H9 (cell line): Measurements from ENCODE around the gene PPAN. TPM values are rescaled to one million over a fixed set of nuclear protein-coding genes. Genes with fewer than 3 reads are reported as not detected.

ENCODE experiments used
- DNase-seq: peaks from one replicate; pipeline ENCODE4 v3.0.0-alpha.2; 2017
- H2AFZ ChIP-seq: one replicate; pipeline ENCODE4 v1.6.1; 2013; ENCODE audit warnings: mild to moderate bottlenecking, low read length, control low read depth, moderate library complexity
- H2AK5ac ChIP-seq: 2 replicates; pipeline ENCODE4 v1.6.1; 2013; ENCODE audit warnings: low read length, control low read depth, mixed read lengths; ENCODE audit not compliant: insufficient read length
- H2BK120ac ChIP-seq: one replicate; pipeline ENCODE4 v1.6.1; 2013; ENCODE audit warnings: low read depth, mild to moderate bottlenecking, low read length, control low read depth, inconsistent platforms; ENCODE audit not compliant: poor library complexity, severe bottlenecking
- H2BK12ac ChIP-seq: 2 replicates; pipeline ENCODE4 v1.6.1; 2013; ENCODE audit warnings: low read length, control low read depth, mixed read lengths, low read depth; ENCODE audit not compliant: insufficient read length
- H2BK15ac ChIP-seq: 2 replicates; pipeline ENCODE4 v1.6.1; 2013; ENCODE audit warnings: low read depth, low read length, control low read depth
- H2BK20ac ChIP-seq: one replicate; pipeline ENCODE4 v1.6.1; 2013; ENCODE audit warnings: low read depth, mild to moderate bottlenecking, low read length, control low read depth, inconsistent platforms; ENCODE audit not compliant: poor library complexity, severe bottlenecking
- H2BK5ac ChIP-seq: 2 replicates; pipeline ENCODE4 v1.6.1; 2013; ENCODE audit warnings: low read length, control low read depth, mixed read lengths; ENCODE audit not compliant: insufficient read length
- H3K14ac ChIP-seq: 2 replicates; pipeline ENCODE4 v1.6.1; 2013; ENCODE audit warnings: low read length, control low read depth; ENCODE audit not compliant: insufficient read depth
- H3K18ac ChIP-seq: 2 replicates; pipeline ENCODE4 v1.6.1; 2013; ENCODE audit warnings: low read depth, mild to moderate bottlenecking, mixed read lengths, low read length, control low read depth; ENCODE audit not compliant: insufficient read length
- H3K23ac ChIP-seq: 2 replicates; pipeline ENCODE4 v1.6.1; 2013; ENCODE audit warnings: low read length, control low read depth, mixed read lengths, low read depth; ENCODE audit not compliant: insufficient read length
- H3K23me2 ChIP-seq: 2 replicates; pipeline ENCODE4 v1.6.1; 2013; ENCODE audit warnings: low read depth, mild to moderate bottlenecking, mixed read lengths, low read length, control low read depth; ENCODE audit not compliant: insufficient read length, poor library complexity, severe bottlenecking
- H3K27ac ChIP-seq: 2 replicates; pipeline ENCODE4 v1.5.1; 2013; ENCODE audit warnings: low read length, control low read depth, mixed read lengths, low read depth; ENCODE audit not compliant: insufficient read length
- H3K27me3 ChIP-seq: 2 replicates; pipeline ENCODE4 v1.6.1; 2013; ENCODE audit warnings: low read length, control low read depth, inconsistent platforms; ENCODE audit not compliant: insufficient read depth
- H3K4ac ChIP-seq: 2 replicates; pipeline ENCODE4 v1.6.1; 2013; ENCODE audit warnings: low read depth, mild to moderate bottlenecking, control low read depth, inconsistent platforms, low read length, moderate library complexity
- H3K4me1 ChIP-seq: 2 replicates; pipeline ENCODE4 v1.6.1; 2013; ENCODE audit warnings: low read length, control low read depth, inconsistent platforms; ENCODE audit not compliant: insufficient read depth
- H3K4me2 ChIP-seq: 2 replicates; pipeline ENCODE4 v1.6.1; 2013; ENCODE audit warnings: low read length, control low read depth, mixed read lengths; ENCODE audit not compliant: insufficient read length, insufficient read depth
- H3K56ac ChIP-seq: 2 replicates; pipeline ENCODE4 v1.6.1; 2013; ENCODE audit warnings: low read depth, mild to moderate bottlenecking, mixed read lengths, low read length, control low read depth; ENCODE audit not compliant: insufficient read length
- H3K79me1 ChIP-seq: 2 replicates; pipeline ENCODE4 v1.6.1; 2013; ENCODE audit warnings: low read depth, mild to moderate bottlenecking, moderate library complexity, low read length, control low read depth, inconsistent platforms; ENCODE audit not compliant: insufficient read depth, poor library complexity, severe bottlenecking
- H3K79me2 ChIP-seq: 2 replicates; pipeline ENCODE4 v1.6.1; 2013; ENCODE audit warnings: low read length, control low read depth, inconsistent platforms; ENCODE audit not compliant: insufficient read depth
- H3K9ac ChIP-seq: 2 replicates; pipeline ENCODE4 v1.6.1; 2013; ENCODE audit warnings: low read length, control low read depth, mixed read lengths; ENCODE audit not compliant: insufficient read length; ENCODE audit errors: extremely low read depth
- H3K9me3 ChIP-seq: one replicate; pipeline ENCODE4 v1.6.1; 2013; ENCODE audit warnings: low read depth, low read length, inconsistent platforms; ENCODE audit not compliant: control insufficient read depth
- H3T11ph ChIP-seq: one replicate; pipeline ENCODE4 v1.6.1; 2013; ENCODE audit warnings: mild to moderate bottlenecking, low read length, control low read depth, inconsistent platforms
- H4K20me1 ChIP-seq: one replicate; pipeline ENCODE4 v1.6.1; 2013; ENCODE audit not compliant: control insufficient read depth, insufficient read length, insufficient read depth
- H4K5ac ChIP-seq: 2 replicates; pipeline ENCODE4 v1.6.1; 2013; ENCODE audit warnings: low read depth, mild to moderate bottlenecking, mixed read lengths, low read length, control low read depth; ENCODE audit not compliant: insufficient read length
- H4K8ac ChIP-seq: replicated peaks from 2 replicates; pipeline ENCODE4 v1.6.1; 2013; ENCODE audit warnings: low read length, control low read depth, mixed read lengths, low read depth; ENCODE audit not compliant: insufficient read length
- H4K91ac ChIP-seq: 2 replicates; pipeline ENCODE4 v1.6.1; 2013; ENCODE audit warnings: low read depth, mild to moderate bottlenecking, moderate library complexity, mixed read lengths, low read length, control low read depth; ENCODE audit not compliant: insufficient read length
- H3K27ac Mint-ChIP-seq, 3 experiments: 2 replicates in 2 of 3; 3 replicates in 1 of 3; pipeline ENCODE4 v1.8.0; 2020 to 2021; ENCODE audit warnings: mixed read lengths in 3 of 3, mild to moderate bottlenecking in 1 of 3, moderate library complexity in 1 of 3
- H3K27me3 Mint-ChIP-seq: 2 replicates; pipeline ENCODE4 v1.8.0; 2021; ENCODE audit warnings: low read depth, mild to moderate bottlenecking, moderate library complexity, mixed read lengths
- H3K36me3 Mint-ChIP-seq, 3 experiments: 2 replicates in 2 of 3; 3 replicates in 1 of 3; pipeline ENCODE4 v1.8.0; 2020 to 2021; ENCODE audit warnings: low read depth in 3 of 3, mixed read lengths in 3 of 3; ENCODE audit not compliant: insufficient read depth in 1 of 3
- H3K4me1 Mint-ChIP-seq, 2 experiments: 2 replicates each; pipeline ENCODE4 v1.8.0; 2020; ENCODE audit warnings: mixed read lengths in 2 of 2
- H3K4me3 Mint-ChIP-seq, 2 experiments: 2 replicates in 1 of 2; 3 replicates in 1 of 2; pipeline ENCODE4 v1.8.0; 2020 to 2021; ENCODE audit warnings: mild to moderate bottlenecking in 2 of 2, mixed read lengths in 2 of 2, moderate library complexity in 1 of 2
- H3K9me3 Mint-ChIP-seq, 2 experiments: 2 replicates in 1 of 2; 3 replicates in 1 of 2; pipeline ENCODE4 v1.8.0; 2020; ENCODE audit warnings: mild to moderate bottlenecking in 2 of 2, mixed read lengths in 2 of 2, moderate library complexity in 1 of 2
- WGBS: extraction: QIAGEN DNeasy Blood & Tissue Kit; methylation state at CpG from one replicate; pipeline ENCODE4 v1.1.7; 2013; ENCODE audit warnings: missing lambda C conversion rate, low lambda C conversion rate, mixed read lengths; ENCODE audit not compliant: insufficient read length; ENCODE audit errors: extremely low coverage; 5-methylcytosine and 5-hydroxymethylcytosine counted together
- total RNA-seq: library from RNA; stranded (reverse); gene quantifications from 2 replicates; pipeline ENCODE4 v1.2.1, GENCODE V29; 2021
- TF ChIP-seq, protein P1 (sequence below): fragments of 200-600 bp; sonication (generic); conservative IDR thresholded peaks from 3 replicates; pipeline ENCODE4 v1.8.0; 2021; ENCODE audit warnings: antibody characterized with exemption, mild to moderate bottlenecking

Gene PPAN
- total RNA-seq, 1 experiment from 2014 or later: 157 TPM

DNA sequence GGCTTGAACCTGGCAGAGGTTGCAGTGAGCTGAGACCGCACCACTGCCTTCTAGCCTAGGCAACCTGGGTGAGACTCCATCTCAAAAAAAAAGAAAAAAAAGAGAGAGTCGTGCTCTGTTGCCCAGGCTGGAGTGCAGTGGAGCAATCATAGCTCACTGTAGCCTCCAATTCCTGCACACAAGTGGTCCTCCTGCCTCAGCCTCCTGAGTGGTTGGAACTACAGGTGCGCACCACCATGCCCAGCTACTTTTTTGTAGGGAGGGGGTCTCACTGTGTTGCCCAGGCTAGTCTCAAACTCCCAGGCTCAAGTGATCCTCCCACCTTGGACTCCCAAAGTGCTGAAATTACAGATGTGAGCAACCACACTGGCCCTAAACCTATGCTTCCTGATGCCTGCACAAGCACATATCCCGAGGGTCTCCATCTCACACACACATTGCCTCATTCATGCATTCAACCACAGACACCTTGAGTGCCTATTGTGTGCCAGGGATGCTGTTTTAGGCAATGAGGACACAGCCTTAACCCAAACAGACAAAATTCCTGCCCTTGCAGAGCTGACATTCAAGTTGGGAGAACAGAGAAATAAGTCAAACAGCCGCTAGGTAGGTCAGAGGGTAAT lies 5.9 kb upstream of the PPAN start:
- H2AFZ ChIP-seq: no peak overlapping the region
- no peaks in the 10 kb centered on the region for H3K79me1 ChIP-seq
- no peak for DNase-seq
- H2BK20ac ChIP-seq: no peak overlapping the region
- no peaks in the 10 kb centered on the region for H3K9me3 ChIP-seq
- no peak overlapping the region for H3T11ph ChIP-seq
- no peak overlapping the region for H3K4ac ChIP-seq
- peaks cover 0 to 3% of the 10 kb centered on the region in 2 experiments; a peak in 3 of 5 replicates for H3K9me3 Mint-ChIP-seq
- WGBS: no CpG with 5 or more reads among the region's 5 CpGs
- TF ChIP-seq, protein P1, sequence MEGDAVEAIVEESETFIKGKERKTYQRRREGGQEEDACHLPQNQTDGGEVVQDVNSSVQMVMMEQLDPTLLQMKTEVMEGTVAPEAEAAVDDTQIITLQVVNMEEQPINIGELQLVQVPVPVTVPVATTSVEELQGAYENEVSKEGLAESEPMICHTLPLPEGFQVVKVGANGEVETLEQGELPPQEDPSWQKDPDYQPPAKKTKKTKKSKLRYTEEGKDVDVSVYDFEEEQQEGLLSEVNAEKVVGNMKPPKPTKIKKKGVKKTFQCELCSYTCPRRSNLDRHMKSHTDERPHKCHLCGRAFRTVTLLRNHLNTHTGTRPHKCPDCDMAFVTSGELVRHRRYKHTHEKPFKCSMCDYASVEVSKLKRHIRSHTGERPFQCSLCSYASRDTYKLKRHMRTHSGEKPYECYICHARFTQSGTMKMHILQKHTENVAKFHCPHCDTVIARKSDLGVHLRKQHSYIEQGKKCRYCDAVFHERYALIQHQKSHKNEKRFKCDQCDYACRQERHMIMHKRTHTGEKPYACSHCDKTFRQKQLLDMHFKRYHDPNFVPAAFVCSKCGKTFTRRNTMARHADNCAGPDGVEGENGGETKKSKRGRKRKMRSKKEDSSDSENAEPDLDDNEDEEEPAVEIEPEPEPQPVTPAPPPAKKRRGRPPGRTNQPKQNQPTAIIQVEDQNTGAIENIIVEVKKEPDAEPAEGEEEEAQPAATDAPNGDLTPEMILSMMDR: no peak
- no peak overlapping the region for H3K14ac ChIP-seq
- H2BK120ac ChIP-seq: no peak overlapping the region
- no peak overlapping the region for H3K18ac ChIP-seq
- no peak overlapping the region for H2AK5ac ChIP-seq
- no peak overlapping the region for H4K5ac ChIP-seq
- H3K4me2 ChIP-seq: no peak overlapping the region
- H3K9ac ChIP-seq: no peak overlapping the region
- no peak overlapping the region for H3K27ac Mint-ChIP-seq
- H3K23me2 ChIP-seq: peaks cover 3% of the 10 kb centered on the region
- H4K91ac ChIP-seq: no peak overlapping the region
- peaks cover 3 to 10% of the 10 kb centered on the region in 2 experiments for H3K4me1 Mint-ChIP-seq
- H4K20me1 ChIP-seq: no peaks in the 10 kb centered on the region
- H3K4me3 Mint-ChIP-seq: no peak overlapping the region
- H2BK15ac ChIP-seq: no peak overlapping the region
- H3K79me2 ChIP-seq: no peaks in the 10 kb centered on the region
- no peak overlapping the region for H4K8ac ChIP-seq
- H2BK5ac ChIP-seq: no peak overlapping the region
- no peaks in the 10 kb centered on the region for H3K4me1 ChIP-seq
- H3K56ac ChIP-seq: no peak overlapping the region
- H3K27me3 ChIP-seq: peaks cover 3% of the 10 kb centered on the region
- H3K23ac ChIP-seq: no peak overlapping the region
- no peak overlapping the region for H2BK12ac ChIP-seq
- H3K27me3 Mint-ChIP-seq: peaks cover 39% of the 10 kb centered on the region
- H3K36me3 Mint-ChIP-seq: no peaks in the 10 kb centered on the region; a peak in 1 of 7 replicates
- no peak overlapping the region for H3K27ac ChIP-seq
